Right renal pelvis (tissue), 4 donors: ENCODE measurements around the gene TMSB10. TPM values are rescaled to one million over a fixed set of nuclear protein-coding genes. Genes with fewer than 3 reads are reported as not detected.
"Not testable (repeated sequence)": the region's sequence is repeated elsewhere in the genome, so short reads cannot be mapped to it uniquely, and the experiment has no call there.

Source experiments
- DNase-seq, 4 donors: peaks; one replicate each; pipeline ENCODE4 v3.0.0-alpha.2; 2013; ENCODE audit warnings: low read depth in 4 of 4, low spot score in 3 of 4, missing footprints in 1 of 4
- polyA plus RNA-seq, 4 donors: library from polyadenylated mRNA; unstranded; fragments of 120-200 nt; gene quantifications; one replicate each; pipeline ENCODE4 v1.2.1, GENCODE V29; 2013; ENCODE audit not compliant: insufficient read length in 4 of 4

TMSB10 gene
- polyA plus RNA-seq, 4 donors: 1,404 to 1,586 (median 1,478) TPM

GRCh38 chr2:84925724-84926376 lies 20.4 kb downstream of the TMSB10 start:
- DNase-seq: peak; percentile 84 to 89 (median 86)

DNA sequence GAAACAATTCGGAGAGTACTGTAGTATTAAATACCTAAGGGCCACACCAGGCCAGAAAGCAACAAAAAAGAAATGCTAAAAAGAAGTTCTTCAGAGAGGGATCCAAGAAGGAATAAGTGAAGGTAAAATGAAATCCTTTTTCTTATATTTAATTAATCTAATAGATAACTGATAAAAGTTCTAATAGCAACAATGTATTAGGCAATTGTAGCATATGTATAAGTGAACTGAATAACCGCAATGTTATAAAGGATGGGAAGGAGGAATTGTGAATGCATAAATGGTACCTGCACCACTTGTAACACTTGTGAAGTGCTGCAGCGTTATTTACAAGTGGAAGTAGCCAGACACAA lies 21.8 kb downstream of the TMSB10 start:
- no peak for DNase-seq

- DNase-seq: no peak
These were observed 25.9 kb downstream of the TMSB10 start for GRCh38 chr2:84931384-84931821.

- no peak for DNase-seq
These were observed 32.9 kb downstream of the TMSB10 start for GRCh38 chr2:84938194-84938879.

DNA sequence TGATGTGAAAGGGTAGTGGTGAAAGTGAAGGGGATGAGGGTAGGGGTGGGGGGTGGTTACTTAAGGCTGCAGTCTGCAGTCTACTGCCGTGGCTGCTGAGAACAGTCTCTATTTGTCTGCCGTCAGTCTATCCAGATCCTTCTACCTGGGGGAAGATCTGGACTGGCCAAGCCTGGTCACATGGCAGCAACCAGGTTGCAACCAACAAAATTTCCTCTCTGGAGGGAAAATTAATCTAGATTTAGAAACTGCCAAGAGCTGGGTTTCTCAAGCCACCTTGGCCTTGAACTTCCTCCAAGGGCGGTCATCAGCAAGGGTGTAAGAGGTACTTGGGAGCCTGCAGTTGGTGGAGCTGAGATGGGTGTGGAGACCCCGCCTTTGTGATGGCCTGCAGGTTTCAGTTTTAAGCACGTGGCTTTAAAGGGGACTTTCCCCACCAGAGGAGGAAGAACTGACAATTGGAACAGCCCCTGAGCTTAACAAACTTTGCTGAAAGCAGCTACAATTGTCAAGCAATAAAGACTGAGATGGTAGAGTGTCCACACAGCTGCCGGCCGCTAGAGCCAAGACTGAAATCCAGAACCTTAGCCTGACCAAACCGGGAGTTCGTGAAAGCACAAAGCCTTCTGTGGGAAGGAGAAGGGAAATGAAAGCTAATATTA lies 34.1 kb downstream of the TMSB10 start:
- no peak for DNase-seq

GRCh38 chr2:84940088-84940470 lies 34.6 kb downstream of the TMSB10 start:
- no peak for DNase-seq

GRCh38 chr2:84940831-84941412 lies 35.5 kb downstream of the TMSB10 start:
- DNase-seq: no peak

GRCh38 chr2:84942166-84942565 lies 36.7 kb downstream of the TMSB10 start:
- DNase-seq: no peak

- DNase-seq: no peak
These were observed 37.5 kb downstream of the TMSB10 start for GRCh38 chr2:84942964-84943421.

DNA sequence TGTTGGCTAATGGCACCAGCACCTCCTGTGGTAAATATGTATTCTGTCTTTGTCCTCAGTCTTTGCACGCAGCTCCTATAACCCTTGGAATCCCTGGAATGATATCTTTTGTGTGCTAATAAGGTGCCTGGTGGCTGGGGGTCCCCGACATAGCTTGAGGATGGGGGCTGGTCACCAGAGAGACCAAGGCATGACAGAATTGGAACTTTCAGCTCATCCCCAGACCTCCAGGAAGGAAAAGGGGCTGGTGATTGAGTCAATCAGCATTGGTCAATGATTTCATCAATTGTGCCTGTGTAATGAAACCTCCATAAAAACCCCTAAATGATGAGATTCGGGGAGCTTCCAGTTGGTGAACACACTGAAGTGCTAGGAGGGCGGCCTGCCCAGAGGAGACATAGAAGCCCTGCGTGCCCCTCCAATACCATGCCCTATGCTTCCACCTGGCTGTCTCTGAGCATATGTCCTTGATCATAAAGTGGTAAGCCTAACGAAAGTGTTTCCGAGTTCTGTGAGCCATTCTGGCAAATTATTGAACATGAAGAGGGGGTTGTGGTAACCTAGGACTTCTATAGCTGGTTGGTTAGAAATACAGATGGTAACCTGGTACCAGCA lies 38.9 kb downstream of the TMSB10 start:
- DNase-seq: no peak

GRCh38 chr2:84945838-84946203 lies 40.4 kb downstream of the TMSB10 start:
- DNase-seq: not testable (repeated sequence)

GRCh38 chr2:84946204-84947009 lies 41.0 kb downstream of the TMSB10 start:
- no peak for DNase-seq

DNA sequence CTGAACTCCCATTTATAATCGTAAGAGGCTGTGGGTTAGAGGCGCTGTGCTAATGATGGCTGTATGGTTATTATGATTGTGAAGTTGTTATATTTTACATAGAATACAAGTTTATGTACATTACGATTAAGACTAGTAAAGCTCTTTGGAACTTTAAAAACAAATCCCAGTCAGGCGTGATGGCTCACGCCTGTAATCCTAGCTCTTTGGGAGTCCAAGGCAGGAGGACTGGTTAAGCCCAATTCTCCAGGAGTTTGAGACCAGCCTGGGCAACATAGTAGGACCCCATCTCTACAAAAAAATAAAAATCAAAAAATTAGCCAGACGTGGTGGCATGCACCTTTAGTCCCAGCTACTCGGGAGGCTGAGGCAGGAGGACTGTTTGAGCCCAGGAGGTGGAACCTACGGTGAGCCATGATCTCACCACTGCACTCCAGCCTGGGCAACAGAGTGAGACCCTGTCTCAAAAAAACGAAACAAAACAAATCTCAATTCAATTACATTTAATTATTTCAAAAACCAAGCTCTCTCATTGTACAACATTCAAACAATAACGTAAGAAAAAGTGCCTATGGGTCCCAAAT lies 41.6 kb downstream of the TMSB10 start:
- no peak for DNase-seq

GRCh38 chr2:84953535-84953934 lies 48.1 kb downstream of the TMSB10 start:
- DNase-seq: no peak

DNA sequence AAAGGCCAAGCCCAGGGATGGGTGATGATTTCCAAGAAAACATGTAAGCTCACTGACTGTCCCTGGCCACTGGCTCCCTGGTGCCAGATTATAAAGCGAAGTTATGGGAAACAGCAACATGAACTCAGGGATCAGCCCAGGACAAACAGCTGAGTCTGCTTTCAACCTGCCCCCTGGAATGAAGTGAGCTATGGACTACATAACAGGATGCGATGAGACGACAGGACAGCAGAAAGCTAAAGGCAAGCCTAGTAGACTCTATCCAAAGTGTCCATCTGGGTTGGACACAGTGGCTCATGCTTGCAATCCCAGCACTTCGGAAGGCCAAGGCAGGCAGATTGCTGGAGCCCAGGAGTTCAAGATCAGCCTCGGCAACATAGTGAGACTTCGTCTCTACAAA lies 48.9 kb downstream of the TMSB10 start:
- DNase-seq: no peak

Other genes starting within 250 kb of the TMSB10 start
- under 1 TPM; 0.30 to 0.64 (median 0.47) TPM for gene TRABD2A, start 24.6 kb upstream of the TMSB10 start, polyA plus RNA-seq
- 10 to 100 TPM; 48.1 to 60.0 (median 54.3) TPM for gene KCMF1, start 65.5 kb downstream of the TMSB10 start, polyA plus RNA-seq
- gene TCF7L1, start 227.7 kb downstream of the TMSB10 start, polyA plus RNA-seq: 10 to 100 TPM; 49.5 to 59.1 (median 54.7) TPM